ENCODE measurements around the gene TMEM259. TPM values are rescaled to one million over a fixed set of nuclear protein-coding genes. Genes with fewer than 3 reads are reported as not detected.
A peak's percentile ranks its signal among the peaks of the same experiment; 100 is the strongest.

TMEM259 gene
- total RNA-seq, 1 experiment from 2014 or later, result 253 TPM

- peak; percentile 59 for DNase-seq (ENCODE audit: low spot score)
These were observed 3.6 kb downstream of the TMEM259 start for GRCh38 chr19:1017115-1017905.

GRCh38 chr19:1016647-1017114, 4.2 kb downstream of the TMEM259 start:
- peak; percentile 52 for DNase-seq (ENCODE audit: low spot score)

GRCh38 chr19:1015782-1016646, 4.9 kb downstream of the TMEM259 start:
- no peak for DNase-seq (ENCODE audit: low spot score)

DNA sequence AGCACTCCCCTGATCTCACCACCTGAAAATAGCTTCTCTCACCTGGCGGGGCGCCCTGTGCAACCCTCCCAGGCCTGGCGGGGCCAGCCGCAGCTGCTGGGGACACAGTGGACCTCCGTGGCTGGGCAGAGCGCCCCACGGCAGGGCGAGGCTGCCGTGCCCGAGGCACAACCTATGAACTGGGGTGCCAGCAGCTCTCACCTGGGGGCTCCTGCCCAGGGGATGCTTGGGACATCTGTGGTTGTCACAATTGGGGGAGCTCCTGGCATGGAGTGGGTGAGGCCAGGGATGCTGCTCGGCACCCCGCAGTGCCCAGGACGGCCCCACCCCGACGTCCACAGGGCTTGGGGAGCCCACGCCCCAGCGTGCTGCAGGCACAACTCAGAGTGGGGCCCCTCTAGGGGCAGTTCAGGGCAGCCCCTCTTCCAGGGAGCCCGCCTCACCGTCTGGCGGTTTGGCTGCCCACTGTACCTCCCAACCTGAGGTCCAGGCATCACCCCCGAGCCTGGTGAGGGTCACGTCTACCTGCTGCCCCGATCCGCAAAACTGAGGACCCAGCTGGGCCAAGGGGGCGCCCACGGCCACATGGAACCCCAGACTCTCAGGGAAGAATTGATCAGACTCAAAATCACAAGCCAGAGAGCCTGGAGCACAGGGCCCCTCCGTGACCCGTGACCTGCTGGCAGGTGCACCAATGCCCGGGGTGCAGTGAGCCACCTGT, 5.7 kb downstream of the TMEM259 start:
- no peak for DNase-seq (ENCODE audit: low spot score)

GRCh38 chr19:1014161-1015060, 6.5 kb downstream of the TMEM259 start:
- no peak for DNase-seq (ENCODE audit: low spot score)

- no peak for DNase-seq (ENCODE audit: low spot score)
These were observed 7.7 kb downstream of the TMEM259 start for GRCh38 chr19:1013218-1013617.

DNA sequence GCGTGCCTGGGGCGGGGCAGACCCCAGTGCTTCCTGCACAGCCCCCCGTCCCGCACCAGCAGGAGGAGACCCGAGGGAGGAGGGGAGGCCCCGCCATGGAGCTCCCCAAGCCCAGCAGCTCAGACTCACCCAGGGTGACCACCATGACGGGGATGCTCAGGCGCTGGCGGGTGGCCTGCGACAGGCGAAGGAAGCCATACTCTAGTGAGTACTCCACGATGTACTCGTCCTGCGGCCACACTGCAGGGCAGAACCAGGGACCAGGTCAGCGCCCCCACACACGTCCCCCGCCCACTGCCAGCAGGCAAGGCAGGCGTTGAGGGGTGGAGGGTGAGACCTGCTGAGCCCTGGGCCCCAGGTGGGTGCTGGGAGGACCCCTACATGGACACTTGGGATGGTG, 8.6 kb downstream of the TMEM259 start:
- no peak for DNase-seq (ENCODE audit: low spot score)

GRCh38 chr19:1011831-1012333, 9.0 kb downstream of the TMEM259 start:
- DNase-seq (ENCODE audit: low spot score), result no peak

DNA sequence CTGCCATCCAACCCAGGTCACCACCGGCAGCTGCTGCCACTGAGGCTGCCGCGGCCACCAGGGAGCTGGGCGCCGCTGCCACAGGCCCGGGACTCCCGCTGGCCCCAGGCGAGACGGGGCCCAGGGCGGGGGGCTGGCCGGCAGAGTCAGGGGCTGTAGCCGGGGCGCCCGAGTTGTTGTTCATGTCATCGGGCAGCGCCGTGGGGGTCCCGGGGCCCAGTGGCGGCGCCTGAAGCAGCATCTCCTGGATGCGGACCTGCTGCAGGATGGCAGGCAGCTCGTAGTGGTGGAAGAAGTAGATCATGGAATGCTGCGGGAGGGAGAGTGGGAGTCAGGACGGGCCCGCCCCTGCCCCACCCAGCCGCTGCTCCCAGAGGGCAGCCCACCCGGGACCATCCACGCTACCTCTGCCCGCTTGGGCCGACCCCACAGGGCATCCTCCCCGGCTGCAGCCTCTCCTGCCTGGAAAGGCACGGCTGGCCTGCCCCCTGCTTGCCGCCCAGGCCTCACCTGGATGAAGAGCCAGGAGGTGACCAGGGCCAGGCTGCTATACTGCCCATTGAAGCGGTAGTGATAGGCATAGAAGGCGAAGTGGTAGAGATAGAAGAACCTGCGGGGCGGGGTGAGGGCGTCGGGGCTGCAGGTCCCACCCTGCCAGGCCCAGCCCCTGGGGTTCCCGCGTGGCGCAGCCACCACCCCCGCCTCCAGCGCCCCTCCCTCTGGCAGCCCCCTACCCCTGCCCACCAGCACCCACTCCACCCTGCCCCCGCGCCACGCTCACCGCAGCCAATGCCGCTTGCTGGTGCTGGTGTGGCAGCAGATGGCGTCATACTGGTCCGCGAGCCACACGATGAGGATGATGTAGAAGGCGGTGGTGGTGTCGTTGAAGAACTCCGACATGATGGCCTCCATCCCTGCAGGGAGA, 10.1 kb downstream of the TMEM259 start:
- DNase-seq (ENCODE audit: low spot score), result no peak

GRCh38 chr19:1009981-1010538, 10.9 kb downstream of the TMEM259 start:
- DNase-seq (ENCODE audit: low spot score), result no peak

- DNase-seq (ENCODE audit: low spot score), result no peak
These were observed 11.6 kb downstream of the TMEM259 start for GRCh38 chr19:1009041-1009980.

- DNase-seq (ENCODE audit: low spot score), result no peak
These were observed 12.5 kb downstream of the TMEM259 start for GRCh38 chr19:1008268-1009040.

DNA sequence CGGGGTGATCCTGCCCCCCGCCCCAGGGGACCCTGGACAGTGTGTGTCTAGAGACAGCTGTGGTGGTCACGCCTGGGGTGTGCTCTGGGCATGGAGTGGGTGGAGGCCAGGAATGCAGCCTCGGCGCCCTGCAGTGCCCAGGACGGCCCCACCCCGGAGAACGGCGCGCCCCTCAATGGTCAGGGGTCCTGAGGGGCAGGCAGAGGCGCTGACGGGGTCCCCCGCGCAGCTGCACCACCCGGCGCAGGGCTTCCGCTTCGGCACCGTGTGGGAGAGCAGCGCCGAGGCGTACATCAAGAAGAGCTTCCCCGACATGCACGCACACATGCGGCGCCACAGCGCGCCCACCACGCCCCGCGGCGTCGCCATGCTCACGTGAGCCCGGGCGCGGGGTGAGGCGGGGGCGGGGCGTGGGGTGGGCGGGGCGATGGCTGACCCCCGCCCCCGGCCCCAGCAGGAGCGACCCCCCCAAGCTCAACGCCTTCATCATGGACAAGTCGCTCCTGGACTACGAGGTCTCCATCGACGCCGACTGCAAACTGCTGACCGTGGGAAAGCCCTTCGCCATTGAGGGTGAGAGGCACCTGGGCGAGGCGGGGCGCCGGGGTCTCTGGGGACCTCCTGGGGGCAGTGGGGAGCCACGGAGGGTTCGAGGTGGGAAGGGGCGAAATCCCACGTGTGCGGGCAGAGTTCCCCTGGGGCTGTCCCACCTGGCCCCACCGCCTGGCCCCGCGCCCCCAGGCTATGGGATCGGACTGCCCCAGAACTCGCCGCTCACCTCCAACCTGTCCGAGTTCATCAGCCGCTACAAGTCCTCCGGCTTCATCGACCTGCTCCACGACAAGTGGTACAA, 13.3 kb downstream of the TMEM259 start:
- no peak for DNase-seq (ENCODE audit: low spot score)

DNA sequence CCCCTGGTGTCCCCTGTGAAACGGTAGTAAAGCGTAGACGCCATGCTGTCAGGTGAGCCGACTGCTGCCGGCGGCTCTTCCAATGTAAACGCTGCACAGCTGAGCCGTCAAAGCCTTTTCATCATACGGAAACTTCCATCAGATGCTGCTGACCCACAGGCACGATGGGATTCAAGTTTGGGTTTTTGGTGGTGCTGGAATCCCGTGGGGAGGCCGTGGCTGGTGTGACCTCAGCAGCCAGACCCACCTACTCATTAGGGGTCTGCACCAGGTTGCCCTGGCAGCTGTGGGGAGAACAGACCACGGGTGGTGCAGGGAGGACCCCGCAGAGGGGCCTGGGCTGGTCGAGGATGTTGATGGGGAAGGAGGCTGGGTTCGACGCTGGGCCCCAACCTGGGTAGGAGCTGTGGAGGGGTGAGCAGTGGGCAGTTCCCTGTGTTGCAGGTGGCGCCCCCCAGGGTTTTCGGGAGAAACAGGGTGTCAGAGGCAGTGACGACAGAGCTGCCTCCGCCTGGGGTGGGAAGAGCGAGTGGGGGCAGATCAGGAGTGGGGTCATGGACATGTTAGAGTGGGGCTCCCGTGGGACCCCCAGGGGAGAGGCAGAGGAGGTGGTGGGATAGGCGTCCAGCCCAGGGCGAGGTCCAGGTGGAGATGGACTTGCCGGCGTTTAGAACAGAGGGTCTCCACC, 14.1 kb downstream of the TMEM259 start:
- no peak for DNase-seq (ENCODE audit: low spot score)

DNA sequence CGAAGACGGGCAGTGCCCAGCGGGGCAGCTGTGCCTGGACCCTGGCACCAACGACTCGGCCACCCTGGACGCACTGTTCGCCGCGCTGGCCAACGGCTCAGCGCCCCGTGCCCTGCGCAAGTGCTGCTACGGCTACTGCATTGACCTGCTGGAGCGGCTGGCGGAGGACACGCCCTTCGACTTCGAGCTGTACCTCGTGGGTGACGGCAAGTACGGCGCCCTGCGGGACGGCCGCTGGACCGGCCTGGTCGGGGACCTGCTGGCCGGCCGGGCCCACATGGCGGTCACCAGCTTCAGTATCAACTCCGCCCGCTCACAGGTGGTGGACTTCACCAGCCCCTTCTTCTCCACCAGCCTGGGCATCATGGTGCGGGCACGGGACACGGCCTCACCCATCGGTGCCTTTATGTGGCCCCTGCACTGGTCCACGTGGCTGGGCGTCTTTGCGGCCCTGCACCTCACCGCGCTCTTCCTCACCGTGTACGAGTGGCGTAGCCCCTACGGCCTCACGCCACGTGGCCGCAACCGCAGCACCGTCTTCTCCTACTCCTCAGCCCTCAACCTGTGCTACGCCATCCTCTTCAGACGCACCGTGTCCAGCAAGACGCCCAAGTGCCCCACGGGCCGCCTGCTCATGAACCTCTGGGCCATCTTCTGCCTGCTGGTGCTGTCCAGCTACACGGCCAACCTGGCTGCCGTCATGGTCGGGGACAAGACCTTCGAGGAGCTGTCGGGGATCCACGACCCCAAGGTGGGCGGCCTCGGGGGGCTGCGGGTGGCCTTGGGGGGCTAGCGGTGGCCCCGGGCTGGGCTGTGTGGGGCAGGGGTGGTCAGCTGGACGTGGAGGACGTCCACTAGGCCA, 15.9 kb downstream of the TMEM259 start:
- DNase-seq (ENCODE audit: low spot score), result no peak
